HEK293T (cell line): ENCODE measurements around the gene DLL1.

Experiments
- ARNT ChIP-seq: fragments of 450-650 bp; IDR thresholded peaks from 2 replicates; pipeline ENCODE4 v1.6.1; 2017; ENCODE audit warnings: mild to moderate bottlenecking
- BHLHE40 ChIP-seq: fragments of 450-650 bp; IDR thresholded peaks from 2 replicates; pipeline ENCODE4 v1.6.1; 2016; ENCODE audit warnings: mild to moderate bottlenecking, moderate library complexity, borderline replicate concordance
- ELF4 ChIP-seq: fragments of 450-650 bp; IDR thresholded peaks from 2 replicates; pipeline ENCODE4 v1.6.1; 2017; ENCODE audit warnings: antibody characterized with exemption
- FOXA1 ChIP-seq: fragments of 450-650 bp; IDR thresholded peaks from 2 replicates; pipeline ENCODE4 v1.6.1; 2016; ENCODE audit warnings: mild to moderate bottlenecking
- FOXM1 ChIP-seq: fragments of 450-650 bp; IDR thresholded peaks from 2 replicates; pipeline ENCODE4 v1.6.1; 2017; ENCODE audit warnings: mild to moderate bottlenecking, borderline replicate concordance
- LEF1 ChIP-seq: fragments of 450-650 bp; IDR thresholded peaks from 2 replicates; pipeline ENCODE4 v1.6.1; 2017; ENCODE audit warnings: mild to moderate bottlenecking, borderline replicate concordance
- NFRKB ChIP-seq: fragments of 450-650 bp; IDR thresholded peaks from 2 replicates; pipeline ENCODE4 v1.6.1; 2016; ENCODE audit warnings: mild to moderate bottlenecking, moderate library complexity
- TARDBP ChIP-seq: fragments of 450-650 bp; IDR thresholded peaks from 2 replicates; pipeline ENCODE4 v1.6.1; 2016
- ZNF384 ChIP-seq: fragments of 450-650 bp; IDR thresholded peaks from 2 replicates; pipeline ENCODE4 v1.6.1; 2016

- TF ChIP-seq TARDBP (no peak), NFRKB (no peak), FOXM1 (no peak), BHLHE40 (no peak), ZNF384 (no peak), FOXA1 (no peak), ARNT (no peak), LEF1 (no peak), ELF4 (no peak)
These were observed 38.4 kb upstream of the DLL1 start for GRCh38 chr6:170329321-170329720.
